GM12874 (cell line): ENCODE results near the gene MAGI1.

Experiments
- CTCF ChIP-seq: IDR thresholded peaks from 2 replicates; pipeline ENCODE4 v1.5.1; 2011; ENCODE audit warnings: low read depth, mild to moderate bottlenecking, control low read depth, low read length, moderate library complexity; ENCODE audit not compliant: insufficient read depth

The MAGI1 gene

GRCh38 chr3:65557899-65558564 is 480.7 kb downstream of the MAGI1 start:
- no peak for TF ChIP-seq CTCF

GRCh38 chr3:65556934-65557577 is 481.7 kb downstream of the MAGI1 start:
- TF ChIP-seq CTCF, result no peak

GRCh38 chr3:65552434-65552833 is 486.3 kb downstream of the MAGI1 start:
- TF ChIP-seq CTCF, result no peak

GRCh38 chr3:65551945-65552344 is 486.8 kb downstream of the MAGI1 start:
- TF ChIP-seq CTCF, result no peak

GRCh38 chr3:65550137-65550536 is 488.6 kb downstream of the MAGI1 start:
- TF ChIP-seq CTCF, result no peak

GRCh38 chr3:65549626-65549959 is 489.1 kb downstream of the MAGI1 start:
- TF ChIP-seq CTCF, result no peak

- TF ChIP-seq CTCF, result no peak
These were observed 489.7 kb downstream of the MAGI1 start for GRCh38 chr3:65548848-65549625.
